Measurements from ENCODE around the gene TAOK3. TPM values are rescaled to one million over a fixed set of nuclear protein-coding genes. Genes with fewer than 3 reads are reported as not detected.

TAOK3 gene
- total and polyA plus RNA-seq, 2 of the 4 experiments (the other 2 are of a cell fraction): 26.3 to 54.5 TPM

DNA sequence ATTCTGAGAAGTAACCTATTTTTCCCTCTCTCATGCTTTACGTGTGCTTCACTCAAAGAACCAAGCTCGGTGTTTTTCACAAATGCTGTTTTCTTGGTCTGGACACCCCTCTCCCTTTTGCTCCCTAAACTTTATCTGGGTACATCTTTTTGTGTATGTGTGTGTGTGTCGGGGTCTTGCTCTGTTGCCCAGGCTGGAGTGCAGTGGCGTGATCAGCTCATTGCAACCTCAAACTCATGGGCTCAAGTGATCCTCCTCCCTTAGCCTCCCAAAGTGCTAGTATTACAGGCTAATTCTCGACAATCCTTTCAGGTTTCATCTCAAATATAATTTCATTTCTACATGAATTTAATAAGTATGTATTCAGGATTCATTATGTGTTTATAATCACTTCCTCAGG lies 153.6 kb downstream of the TAOK3 start:
- Histone ChIP-seq H2AK5ac (ENCODE audit: low read depth, low read length) (no peak overlapping the region), H4K20me1 (ENCODE audit: insufficient read depth, low read length) (no peaks in the 10 kb centered on the region), H3K27ac (ENCODE audit: insufficient read depth, low read length) (no peak overlapping the region), H4K91ac (ENCODE audit: insufficient read depth, low read depth, low read length) (no peak overlapping the region), H2AFZ (replicated peaks; ENCODE audit: low read length, poor library complexity) (no peak overlapping the region), H3K18ac (ENCODE audit: low read depth, low read length) (peak overlapping the region; percentile 44; the same call in 1 of the 2 replicates), H3K4me2 (ENCODE audit: low read depth, low read length) (no peak overlapping the region), H3K23ac (ENCODE audit: low read depth, low read length) (no peak overlapping the region), H2BK20ac (ENCODE audit: low read depth, low read length) (no peak overlapping the region; the same call in 1 of the 2 replicates), H2AK9ac (replicated peaks; ENCODE audit: low read depth, low read length, poor library complexity) (no peak overlapping the region), H3K9ac (ENCODE audit: low read depth, low read length) (no peak overlapping the region), H2BK5ac (ENCODE audit: low read depth, low read length, poor library complexity, severe bottlenecking) (peak overlapping the region; percentile 30), H3K4me1 (ENCODE audit: control insufficient read depth, insufficient read depth, low read length) (no peaks in the 10 kb centered on the region; the same call in 1 of the 2 replicates), H3K56ac (ENCODE audit: extremely low read depth, insufficient read depth, low read length) (no peak overlapping the region), H4K5ac (ENCODE audit: low read depth, low read length) (no peak overlapping the region), H2BK120ac (ENCODE audit: low read depth, low read length) (no peak overlapping the region), H3K27me3 (ENCODE audit: control insufficient read depth, insufficient read depth, low read length) (no peaks in the 10 kb centered on the region), H3K4me3 (ENCODE audit: insufficient read depth, low read depth, low read length) (no peak overlapping the region), H3K4ac (ENCODE audit: low read depth, low read length) (no peak overlapping the region), H4K8ac (ENCODE audit: low read depth in 2 of 2, low read length in 2 of 2) (peak overlapping the region in 1 of 2 experiments; percentile 35; a peak in 1 of 4 replicates), H3K14ac (replicated peaks; ENCODE audit: low read depth, low read length) (no peak overlapping the region), H2BK15ac (ENCODE audit: low read depth, low read length) (no peak overlapping the region), H3K9me1 (ENCODE audit: insufficient read depth, low read length) (no peaks in the 10 kb centered on the region), H3K36me3 (ENCODE audit: control insufficient read depth, insufficient read depth, low read length) (peaks cover 4% of the 10 kb centered on the region; the same call in 1 of the 2 replicates), H3K79me1 (ENCODE audit: low read depth in 1 of 2, low read length in 2 of 2) (peaks cover 3 to 11% of the 10 kb centered on the region in 2 experiments; a peak in 1 of 4 replicates), H3K9me3 (ENCODE audit: control insufficient read depth, insufficient read depth, low read length) (no peaks in the 10 kb centered on the region)
- CTCF ChIA-PET: no interaction called here
- no TSS peak for BruUV-seq (replicated peaks)
- intact Hi-C loops (cut with micrococcal nuclease): no loop called here
- DNase-seq (no peak), ATAC-seq (ENCODE audit: low read depth) (no peak)
- dilution Hi-C loops (cut with HindIII; ENCODE audit: low sequenced_read_pairs, unreplicated experiment): no loop called here
- TF ChIP-seq FOS (IDR thresholded peaks at IDR 0.05; ENCODE audit: low read depth, low read length): no peak
- TF ChIP-seq, protein P1, sequence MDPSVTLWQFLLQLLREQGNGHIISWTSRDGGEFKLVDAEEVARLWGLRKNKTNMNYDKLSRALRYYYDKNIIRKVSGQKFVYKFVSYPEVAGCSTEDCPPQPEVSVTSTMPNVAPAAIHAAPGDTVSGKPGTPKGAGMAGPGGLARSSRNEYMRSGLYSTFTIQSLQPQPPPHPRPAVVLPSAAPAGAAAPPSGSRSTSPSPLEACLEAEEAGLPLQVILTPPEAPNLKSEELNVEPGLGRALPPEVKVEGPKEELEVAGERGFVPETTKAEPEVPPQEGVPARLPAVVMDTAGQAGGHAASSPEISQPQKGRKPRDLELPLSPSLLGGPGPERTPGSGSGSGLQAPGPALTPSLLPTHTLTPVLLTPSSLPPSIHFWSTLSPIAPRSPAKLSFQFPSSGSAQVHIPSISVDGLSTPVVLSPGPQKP (IDR thresholded peaks at IDR 0.05; ENCODE audit: borderline replicate concordance, low read depth, low read length): no peak
- TF ChIP-seq, protein P2, sequence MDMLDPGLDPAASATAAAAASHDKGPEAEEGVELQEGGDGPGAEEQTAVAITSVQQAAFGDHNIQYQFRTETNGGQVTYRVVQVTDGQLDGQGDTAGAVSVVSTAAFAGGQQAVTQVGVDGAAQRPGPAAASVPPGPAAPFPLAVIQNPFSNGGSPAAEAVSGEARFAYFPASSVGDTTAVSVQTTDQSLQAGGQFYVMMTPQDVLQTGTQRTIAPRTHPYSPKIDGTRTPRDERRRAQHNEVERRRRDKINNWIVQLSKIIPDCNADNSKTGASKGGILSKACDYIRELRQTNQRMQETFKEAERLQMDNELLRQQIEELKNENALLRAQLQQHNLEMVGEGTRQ (IDR thresholded peaks at IDR 0.05; ENCODE audit: low read depth, low read length): no peak
- no peak for TF ChIP-seq POLR2A (IDR thresholded peaks at IDR 0.05; ENCODE audit: low read depth, low read length)
- no peak for TF ChIP-seq RAD21 (IDR thresholded peaks at IDR 0.05; ENCODE audit: low read length)
- TF ChIP-seq, protein P3, sequence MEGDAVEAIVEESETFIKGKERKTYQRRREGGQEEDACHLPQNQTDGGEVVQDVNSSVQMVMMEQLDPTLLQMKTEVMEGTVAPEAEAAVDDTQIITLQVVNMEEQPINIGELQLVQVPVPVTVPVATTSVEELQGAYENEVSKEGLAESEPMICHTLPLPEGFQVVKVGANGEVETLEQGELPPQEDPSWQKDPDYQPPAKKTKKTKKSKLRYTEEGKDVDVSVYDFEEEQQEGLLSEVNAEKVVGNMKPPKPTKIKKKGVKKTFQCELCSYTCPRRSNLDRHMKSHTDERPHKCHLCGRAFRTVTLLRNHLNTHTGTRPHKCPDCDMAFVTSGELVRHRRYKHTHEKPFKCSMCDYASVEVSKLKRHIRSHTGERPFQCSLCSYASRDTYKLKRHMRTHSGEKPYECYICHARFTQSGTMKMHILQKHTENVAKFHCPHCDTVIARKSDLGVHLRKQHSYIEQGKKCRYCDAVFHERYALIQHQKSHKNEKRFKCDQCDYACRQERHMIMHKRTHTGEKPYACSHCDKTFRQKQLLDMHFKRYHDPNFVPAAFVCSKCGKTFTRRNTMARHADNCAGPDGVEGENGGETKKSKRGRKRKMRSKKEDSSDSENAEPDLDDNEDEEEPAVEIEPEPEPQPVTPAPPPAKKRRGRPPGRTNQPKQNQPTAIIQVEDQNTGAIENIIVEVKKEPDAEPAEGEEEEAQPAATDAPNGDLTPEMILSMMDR (conservative IDR thresholded peaks at IDR 0.05; ENCODE audit: low read depth, low read length): no peak
- no peak for TF ChIP-seq RCOR1 (IDR thresholded peaks at IDR 0.05; ENCODE audit: insufficient replicate concordance, low read length)
- TF ChIP-seq MAFK (IDR thresholded peaks at IDR 0.05; ENCODE audit: low read depth, low read length): no peak
- no peak for TF ChIP-seq RFX5 (IDR thresholded peaks at IDR 0.05; ENCODE audit: low read depth, low read length)
- no peak for TF ChIP-seq BHLHE40 (IDR thresholded peaks at IDR 0.05; ENCODE audit: low read depth, low read length)
- no peak for TF ChIP-seq MAZ (IDR thresholded peaks at IDR 0.05; ENCODE audit: borderline replicate concordance, low read depth, low read length)
- no peak for TF ChIP-seq SMC3 (IDR thresholded peaks at IDR 0.05; ENCODE audit: low read depth, low read length)
- no peak for TF ChIP-seq NFE2L2 (IDR thresholded peaks at IDR 0.05; ENCODE audit: low read depth, low read length)
- TF ChIP-seq MXI1 (IDR thresholded peaks at IDR 0.05; ENCODE audit: borderline replicate concordance, low read depth, low read length): no peak
- no peak for TF ChIP-seq CHD1 (IDR thresholded peaks at IDR 0.05; ENCODE audit: low read depth, low read length)
- TF ChIP-seq CEBPB (IDR thresholded peaks at IDR 0.05; ENCODE audit: low read depth, low read length): no peak
- POLR2A ChIA-PET (ENCODE audit: unreplicated experiment): interaction anchor here (0.7 kb wide), 1 partner anchor 15 kb away, joined by 16 read pairs; no protein-coding TSS in a partner anchor
- WGBS, 2 experiments (ENCODE audit: extremely low coverage in 2 of 2, insufficient read length in 1 of 2): no CpG with 5 or more reads among the region's 5 CpGs
- in situ Hi-C loops (cut with MboI; ENCODE audit: low sequenced_read_pairs): no loop called here
